NOMO-1 treated with DMSO at 0.1 percent for 48 hours (cell line): ENCODE measurements around the gene TRIM71.
"Not testable (repeated sequence)": the region's sequence is repeated elsewhere in the genome, so short reads cannot be mapped to it uniquely, and the experiment has no call there.

Experiments used
- DNase-seq: peaks from one replicate; lab custom pipeline; 2025; ENCODE audit not compliant: unreplicated experiment; lab: John Stamatoyannopoulos, UW

Gene TRIM71

GRCh38 chr3:32842531-32842931 lies 24.7 kb downstream of the TRIM71 start:
- peak; percentile 21 for DNase-seq

DNA sequence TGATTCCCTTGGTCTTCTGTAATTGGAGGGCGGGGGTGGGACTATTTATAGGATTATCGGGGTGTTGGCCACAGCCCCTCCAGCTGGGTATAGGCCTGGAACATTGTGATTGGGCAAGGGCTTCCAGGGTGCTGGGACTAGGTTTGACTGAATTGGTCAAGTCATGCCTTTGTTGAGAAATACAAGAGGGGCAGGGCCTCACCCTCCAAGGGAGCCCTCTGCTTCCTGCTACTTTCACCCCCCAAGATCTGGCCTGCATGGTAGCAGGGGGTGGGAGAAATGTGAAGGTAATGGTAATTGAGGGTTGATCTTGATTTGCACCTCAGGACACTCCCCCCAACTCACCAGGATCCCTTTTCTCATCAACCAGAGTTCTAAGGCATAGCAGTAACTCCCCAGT lies 25.2 kb downstream of the TRIM71 start:
- DNase-seq: peak; percentile 18

DNA sequence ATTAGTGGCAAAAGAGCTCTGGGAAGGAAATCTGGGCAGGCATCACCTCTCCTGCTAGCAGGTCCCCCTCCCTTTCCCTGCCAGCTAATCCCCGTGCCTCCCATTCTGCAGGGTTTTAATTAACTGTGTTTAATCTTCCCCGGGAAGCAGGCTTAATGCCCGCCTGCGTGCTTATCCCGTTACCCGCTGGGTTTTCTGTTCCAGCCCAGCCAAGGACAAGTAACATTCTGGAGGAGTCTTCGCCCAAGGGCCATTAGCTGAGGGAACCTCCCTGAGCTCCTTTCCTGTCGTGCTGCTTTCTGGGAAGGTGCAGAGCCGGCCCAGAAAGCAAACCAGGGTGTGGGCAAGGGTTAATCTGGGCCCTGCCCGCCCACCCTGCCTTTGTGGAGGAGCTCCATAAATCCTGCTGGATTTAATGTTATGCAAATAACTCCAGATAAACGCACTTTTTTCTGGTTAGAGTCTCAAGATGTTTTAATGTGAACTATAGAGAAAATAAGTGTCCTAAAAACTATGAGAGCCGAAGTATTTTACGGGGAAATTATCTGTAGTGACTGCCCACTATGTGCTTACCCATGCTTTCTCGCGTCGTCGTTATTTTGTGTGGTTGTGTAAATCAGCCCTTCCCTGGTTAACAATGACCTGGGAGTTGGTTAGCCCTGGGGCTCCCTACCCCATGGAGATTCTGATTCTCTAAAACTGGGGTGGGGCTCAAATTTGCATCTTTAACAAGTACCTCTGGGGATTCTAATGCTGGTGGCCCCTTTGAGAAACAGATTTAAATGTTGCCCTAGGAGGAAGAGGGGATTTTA lies 25.9 kb downstream of the TRIM71 start:
- no peak for DNase-seq

- no peak for DNase-seq
Measured at GRCh38 chr3:32844322-32844654, 26.5 kb downstream of the TRIM71 start.

DNA sequence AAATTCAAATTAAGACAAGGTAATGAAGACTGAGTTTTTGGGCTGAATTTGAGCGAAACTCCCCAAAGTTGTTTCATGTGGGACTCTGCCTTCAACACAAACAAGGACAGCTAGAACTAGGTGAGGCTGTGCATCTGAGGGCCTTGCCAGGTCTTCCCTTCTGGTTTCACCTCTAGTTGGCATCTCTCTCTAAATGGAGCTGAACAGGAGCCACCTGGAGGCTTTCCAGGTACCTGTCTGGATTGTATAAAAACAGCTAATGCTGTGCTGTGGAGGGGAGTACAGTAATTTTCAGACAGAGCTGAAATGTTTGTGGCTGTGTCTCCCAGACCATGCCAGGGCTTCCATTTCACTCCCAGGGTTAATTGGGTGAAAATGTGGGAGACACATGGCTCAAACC lies 27.1 kb downstream of the TRIM71 start:
- DNase-seq: no peak

DNA sequence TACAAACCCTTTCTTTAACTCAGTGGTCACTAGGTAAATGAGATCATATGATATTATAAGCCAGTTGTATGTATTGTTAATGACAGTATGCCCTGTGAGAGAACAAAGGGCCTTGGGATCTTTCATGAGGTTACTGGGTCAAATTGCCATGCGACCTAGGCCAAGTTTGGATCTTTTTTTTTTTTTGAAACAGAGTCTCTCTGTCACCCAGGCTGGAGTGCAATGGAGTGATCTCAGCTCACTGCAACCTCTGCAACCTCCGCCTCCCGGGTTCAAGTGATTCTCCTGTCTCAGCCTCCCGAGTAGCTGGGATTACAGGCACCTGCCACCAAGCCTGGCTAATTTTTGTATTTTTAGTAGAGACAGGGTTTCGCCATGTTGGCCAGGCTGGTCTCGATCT lies 27.7 kb downstream of the TRIM71 start:
- DNase-seq: not testable (repeated sequence)

DNA sequence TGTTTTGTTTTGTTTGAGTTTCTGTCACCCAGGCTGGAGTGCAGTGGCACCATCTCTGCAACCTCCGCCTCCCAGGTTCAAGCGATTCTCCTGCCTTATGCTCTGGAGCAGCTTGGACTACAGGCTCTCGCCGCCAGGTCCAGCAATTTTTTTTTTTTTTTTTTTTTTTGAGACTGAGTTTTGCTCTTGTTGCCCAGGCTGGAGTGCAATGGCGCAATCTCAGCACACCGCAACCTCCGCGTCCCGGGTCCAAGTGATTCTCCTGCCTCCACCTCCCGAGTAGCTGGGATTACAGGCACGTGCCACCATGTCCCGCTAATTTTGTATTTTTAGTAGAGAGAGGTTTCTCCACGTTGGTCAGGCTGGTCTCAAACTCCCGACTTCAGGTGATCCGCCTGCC lies 29.2 kb downstream of the TRIM71 start:
- DNase-seq: not testable (repeated sequence)

GRCh38 chr3:32847528-32847927 lies 29.7 kb downstream of the TRIM71 start:
- DNase-seq: no peak

DNA sequence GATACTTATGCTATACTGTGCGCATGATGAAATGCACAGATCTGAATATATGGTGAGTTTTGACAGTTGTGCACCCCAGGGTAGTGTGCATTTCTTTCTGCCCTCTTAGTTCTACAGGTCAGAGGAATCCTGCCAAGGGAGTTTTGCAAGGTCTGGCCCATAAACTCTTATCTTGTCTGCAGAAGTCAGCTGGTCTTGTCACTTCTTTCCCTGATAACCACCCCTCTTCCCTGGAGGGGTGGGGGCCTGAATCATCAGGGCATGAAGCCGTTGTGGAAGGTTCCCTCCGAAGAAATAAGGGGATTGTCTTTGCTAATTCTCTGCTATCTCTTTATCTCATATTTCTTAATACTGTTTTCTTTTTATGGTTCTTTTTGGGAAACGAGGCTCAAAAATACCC lies 30.4 kb downstream of the TRIM71 start:
- DNase-seq: no peak

DNA sequence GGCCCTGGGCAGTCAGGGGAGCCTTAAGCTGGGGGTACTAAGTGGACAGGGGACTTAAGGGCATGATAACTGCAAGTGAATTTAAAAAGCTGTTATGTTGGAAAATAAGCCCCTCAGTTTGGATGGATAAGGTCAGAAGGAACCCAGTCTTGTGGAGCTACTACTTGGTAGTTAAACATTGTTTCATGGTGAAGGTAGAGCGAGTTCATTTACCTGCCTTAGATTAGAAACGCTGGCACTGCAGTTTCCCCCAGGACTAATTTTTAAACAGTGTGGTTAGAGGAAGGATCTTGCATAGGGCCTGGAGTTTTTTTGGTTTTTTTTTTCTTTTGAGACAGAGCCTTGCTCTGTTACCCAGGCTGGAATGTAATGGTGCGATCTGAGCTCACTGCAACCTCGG lies 31.2 kb downstream of the TRIM71 start:
- no peak for DNase-seq

GRCh38 chr3:32850226-32850625 lies 32.4 kb downstream of the TRIM71 start:
- DNase-seq: no peak

DNA sequence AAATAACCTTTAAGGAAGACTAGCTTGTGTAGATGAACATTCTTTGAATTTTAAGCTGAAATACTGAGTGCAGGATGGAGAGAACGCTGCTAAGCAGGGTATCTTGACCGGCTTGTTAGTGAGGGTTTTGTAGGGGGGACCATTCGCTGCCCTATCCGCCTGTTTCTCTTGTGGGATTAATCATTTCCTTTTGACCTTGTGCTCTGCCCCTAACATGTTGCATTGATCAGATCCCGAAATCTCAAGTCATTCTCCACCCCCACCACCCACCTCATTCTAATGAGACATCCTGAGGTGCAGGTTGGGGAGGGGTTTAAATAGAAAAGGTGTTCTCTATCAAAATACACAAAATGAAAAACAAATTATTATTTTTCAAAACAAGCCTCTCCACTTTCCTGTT lies 32.8 kb downstream of the TRIM71 start:
- DNase-seq: no peak

GRCh38 chr3:32852146-32852545 lies 34.3 kb downstream of the TRIM71 start:
- no peak for DNase-seq

GRCh38 chr3:32855350-32855953 lies 37.7 kb downstream of the TRIM71 start:
- no peak for DNase-seq

DNA sequence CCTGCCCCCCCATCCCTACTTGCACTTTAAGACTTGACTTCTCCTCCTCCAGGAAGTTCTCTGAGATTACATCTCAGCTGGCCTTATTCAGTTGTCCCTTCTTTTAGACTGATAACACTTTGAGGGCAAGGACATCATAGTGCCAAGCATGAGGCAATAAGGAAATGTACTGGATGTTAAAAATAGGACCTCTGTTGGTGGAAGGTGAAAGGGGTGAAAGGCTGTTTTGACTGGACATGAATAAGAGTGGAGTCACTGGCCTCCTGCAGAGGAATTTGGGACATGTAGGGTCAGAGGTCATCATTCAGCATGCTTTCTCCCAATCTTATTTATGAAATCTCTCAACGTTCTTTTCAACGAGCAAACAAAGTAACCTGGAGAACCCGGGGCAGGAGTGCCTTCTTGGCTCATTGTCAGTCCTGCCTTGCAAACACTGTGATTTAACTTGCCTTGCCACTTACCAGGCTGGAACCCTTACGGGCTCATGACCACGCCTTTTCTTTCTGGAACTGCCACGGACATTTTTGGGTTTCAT lies 38.6 kb downstream of the TRIM71 start:
- no peak for DNase-seq

DNA sequence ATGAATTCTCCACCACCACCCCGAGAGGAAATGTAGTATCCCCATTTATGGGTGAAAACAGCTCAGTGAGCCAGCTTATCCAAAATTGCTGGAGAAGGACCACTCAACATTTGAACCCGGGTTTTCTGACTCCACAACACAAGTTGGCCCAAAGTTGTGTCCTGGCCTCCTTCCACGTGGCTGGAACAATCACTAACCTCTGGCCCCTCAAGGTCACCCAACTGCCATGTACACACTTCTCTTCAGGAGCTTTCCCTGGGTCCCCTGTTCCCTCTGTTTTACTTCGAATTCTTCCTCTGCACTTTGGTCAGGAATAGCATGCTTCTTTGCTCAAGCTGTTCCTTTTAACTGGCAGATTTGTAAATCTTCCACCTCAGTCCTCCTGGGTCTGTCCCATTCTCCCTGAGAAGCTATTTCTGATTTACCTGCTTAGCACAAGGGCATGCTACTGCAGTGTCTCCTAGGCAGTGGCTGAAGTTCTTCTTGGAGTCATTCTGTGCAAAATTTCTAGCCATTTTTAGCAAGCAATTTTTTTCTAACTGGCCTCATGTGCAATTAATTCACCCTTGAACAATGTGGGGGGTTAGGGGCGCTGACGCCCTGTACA lies 39.2 kb downstream of the TRIM71 start:
- no peak for DNase-seq

DNA sequence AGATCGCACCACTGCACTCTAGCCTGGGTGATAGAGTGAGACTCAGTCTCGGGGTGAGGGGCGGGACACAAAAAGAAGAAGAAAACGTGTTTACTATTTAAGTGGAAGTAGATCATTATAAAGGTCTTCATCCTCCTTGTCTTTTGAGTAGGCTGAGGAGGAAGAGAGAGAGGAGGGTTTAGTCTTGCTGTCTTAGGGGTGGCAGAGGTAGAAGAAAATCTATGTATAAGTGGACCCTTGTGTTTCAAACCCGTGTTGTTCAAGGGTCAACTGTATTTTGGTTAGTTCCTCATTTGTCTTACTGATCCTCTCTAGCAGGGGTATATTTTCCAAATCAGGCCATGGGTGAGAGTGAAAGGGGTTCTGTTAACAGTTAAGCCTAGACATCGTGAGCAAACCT lies 40.1 kb downstream of the TRIM71 start:
- no peak for DNase-seq

- no peak for DNase-seq
Measured at GRCh38 chr3:32859604-32860237, 41.9 kb downstream of the TRIM71 start.

DNA sequence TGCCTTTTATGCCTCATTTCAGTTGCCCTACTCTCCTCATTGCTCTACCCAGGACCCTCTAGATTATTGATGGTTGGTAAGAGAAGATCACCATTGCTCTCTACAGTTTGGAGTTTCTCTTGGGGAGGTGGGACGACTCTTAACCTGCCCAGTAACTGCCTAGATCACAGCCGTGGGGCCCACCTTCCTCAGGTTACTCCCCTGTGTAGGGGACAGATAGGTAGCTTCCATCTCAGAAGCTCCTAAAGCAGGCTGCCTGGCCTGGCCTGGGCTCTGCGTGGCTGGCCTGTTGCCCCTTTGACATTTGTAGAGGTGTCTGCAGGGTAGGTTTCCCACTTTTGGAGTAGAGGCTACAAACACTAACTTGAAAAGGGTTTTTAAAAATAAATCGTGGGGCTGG lies 42.7 kb downstream of the TRIM71 start:
- DNase-seq: no peak

DNA sequence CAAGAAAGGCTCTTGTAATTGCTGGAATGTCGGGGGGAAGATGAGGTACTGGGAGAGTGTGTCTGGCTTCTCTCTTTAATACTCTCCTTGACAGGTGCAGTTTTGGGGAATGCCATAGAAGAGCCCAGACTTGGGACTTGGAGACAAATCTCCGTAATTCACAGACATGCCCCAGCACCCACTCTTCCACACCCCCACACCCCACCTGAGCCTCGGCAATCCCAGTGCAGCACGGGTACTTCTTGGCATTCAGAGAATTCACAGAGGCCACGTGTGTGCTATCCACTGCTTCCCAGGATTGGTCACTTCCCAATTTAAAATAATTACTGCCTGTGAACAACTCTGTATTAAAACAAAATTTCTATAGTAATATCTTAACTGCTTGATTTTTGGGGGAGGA lies 43.9 kb downstream of the TRIM71 start:
- no peak for DNase-seq

DNA sequence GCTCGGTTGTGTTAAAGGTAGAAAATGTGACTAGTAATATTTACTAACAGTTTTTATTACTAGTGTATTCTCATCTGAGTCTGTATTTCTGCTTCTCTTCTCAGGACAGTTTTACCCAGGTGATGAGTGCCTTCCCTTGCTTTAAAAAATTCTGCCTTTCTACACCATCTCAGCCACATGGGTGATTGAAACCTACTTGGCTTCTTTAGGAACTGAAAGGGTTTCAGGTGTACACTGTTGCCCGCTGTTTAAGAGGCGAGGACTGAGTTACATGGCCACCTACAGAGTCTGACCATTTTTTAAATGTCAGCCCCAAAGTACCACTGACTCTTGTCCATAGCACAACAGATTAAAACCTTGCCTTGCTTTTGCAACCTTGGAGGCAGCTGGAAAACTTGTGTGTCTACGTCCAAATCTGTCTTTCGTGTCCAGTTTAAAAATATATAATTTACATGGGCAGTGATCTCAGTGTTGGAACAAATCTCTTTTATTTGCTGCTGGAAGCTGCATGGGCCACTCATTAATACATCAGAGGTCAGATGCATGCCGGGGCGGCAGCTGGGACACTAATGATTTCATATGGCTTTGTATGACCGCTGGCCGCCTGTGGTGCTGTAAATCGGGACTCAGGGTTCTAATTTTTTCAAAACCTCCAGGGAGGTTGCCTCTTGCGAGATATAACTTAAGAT lies 44.6 kb downstream of the TRIM71 start:
- DNase-seq: no peak
